GM12865 (cell line): ENCODE data around the gene TBXAS1.

ENCODE experiments used
- DNase-seq: peaks from one replicate; pipeline ENCODE4 v3.0.0; 2010; ENCODE audit warnings: low read depth
- H3K4me3 ChIP-seq: 2 replicates; pipeline ENCODE4 v1.5.1; 2011; ENCODE audit warnings: mild to moderate bottlenecking, low read depth, low read length, control low read depth
- CTCF ChIP-seq: IDR thresholded peaks from 2 replicates; pipeline ENCODE4 v1.5.1; 2011; ENCODE audit warnings: low read length, control low read depth, low read depth, inconsistent platforms; ENCODE audit not compliant: insufficient read depth; ENCODE audit errors: missing control alignments

The TBXAS1 gene

GRCh38 chr7:139948167-139948566, 119.1 kb downstream of the TBXAS1 start:
- no peak for TF ChIP-seq CTCF
- no peak for DNase-seq
- H3K4me3 ChIP-seq, result no peak overlapping the region

GRCh38 chr7:139948587-139949335, 119.7 kb downstream of the TBXAS1 start:
- no peak overlapping the region for H3K4me3 ChIP-seq
- DNase-seq, result no peak
- TF ChIP-seq CTCF, result no peak

GRCh38 chr7:139949629-139950028, 120.6 kb downstream of the TBXAS1 start:
- H3K4me3 ChIP-seq, result no peak overlapping the region
- DNase-seq, result no peak
- TF ChIP-seq CTCF, result no peak

- no peak for TF ChIP-seq CTCF
- no peak overlapping the region for H3K4me3 ChIP-seq
- no peak for DNase-seq
Observed at GRCh38 chr7:139950881-139951525, 121.9 kb downstream of the TBXAS1 start.

- no peak for DNase-seq
- TF ChIP-seq CTCF, result no peak
- no peak overlapping the region for H3K4me3 ChIP-seq
Observed at GRCh38 chr7:139953229-139953628, 124.2 kb downstream of the TBXAS1 start.

GRCh38 chr7:139955109-139955820, 126.2 kb downstream of the TBXAS1 start:
- no peak for DNase-seq
- H3K4me3 ChIP-seq, result no peak overlapping the region
- TF ChIP-seq CTCF, result no peak
